SK-N-SH treated with all-trans-retinoic acid at 6 μM for 48 hours (cell line): ENCODE measurements around the gene CDC42BPB.

Experiments used
- ARNTL ChIP-seq: fragments of 450-650 bp; formaldehyde crosslinking; IDR thresholded peaks from 2 replicates; pipeline ENCODE4 v1.5.0; 2020; ENCODE audit warnings: low read depth, mild to moderate bottlenecking, moderate library complexity, borderline replicate concordance
- BACH2 ChIP-seq: fragments of 250-450 bp; sonication (Bioruptor Pico); IDR thresholded peaks from 2 replicates; pipeline ENCODE4 v1.9.0; 2021; ENCODE audit warnings: mild to moderate bottlenecking, borderline replicate concordance
- ESRRG ChIP-seq: fragments of 250-450 bp; sonication (Bioruptor Pico); IDR thresholded peaks from 2 replicates; pipeline ENCODE4 v1.6.1; 2021; ENCODE audit warnings: mild to moderate bottlenecking
- OSR1 ChIP-seq: fragments of 250-450 bp; sonication (Bioruptor Pico); IDR thresholded peaks from 2 replicates; pipeline ENCODE4 v1.8.0; 2022; ENCODE audit warnings: moderate library complexity, mild to moderate bottlenecking, inconsistent platforms
- TCF4 ChIP-seq: fragments of 250-450 bp; sonication (Bioruptor Pico); IDR thresholded peaks from 2 replicates; pipeline ENCODE4 v1.8.0; 2021; ENCODE audit warnings: mild to moderate bottlenecking, moderate library complexity, borderline replicate concordance
- TOX ChIP-seq: fragments of 250-450 bp; sonication (Bioruptor Pico); IDR thresholded peaks from 2 replicates; pipeline ENCODE4 v1.8.0; 2021; ENCODE audit warnings: mild to moderate bottlenecking, moderate library complexity, borderline replicate concordance
- ZC3H10 ChIP-seq: fragments of 250-450 bp; sonication (Bioruptor Pico); IDR thresholded peaks from 2 replicates; pipeline ENCODE4 v1.5.1; 2021; ENCODE audit warnings: mild to moderate bottlenecking, moderate library complexity
- ZFP3 ChIP-seq: fragments of 250-450 bp; sonication (Bioruptor Pico); IDR thresholded peaks from 2 replicates; pipeline ENCODE4 v1.5.0; 2020; ENCODE audit warnings: mild to moderate bottlenecking, moderate library complexity
- ZNF70 ChIP-seq: fragments of 450-650 bp; formaldehyde crosslinking; IDR thresholded peaks from 2 replicates; pipeline ENCODE4 v1.5.0; 2020; ENCODE audit warnings: mild to moderate bottlenecking, moderate library complexity
- ZNF8 ChIP-seq: fragments of 450-650 bp; formaldehyde crosslinking; IDR thresholded peaks from 2 replicates; pipeline ENCODE4 v1.5.0; 2020; ENCODE audit warnings: mild to moderate bottlenecking, moderate library complexity
- TF ChIP-seq, protein P1 (sequence below): fragments of 250-450 bp; sonication (Bioruptor Pico); IDR thresholded peaks from 2 replicates; pipeline ENCODE4 v1.5.1; 2021; ENCODE audit warnings: mild to moderate bottlenecking, moderate library complexity
- TF ChIP-seq, protein P2 (sequence below): fragments of 250-450 bp; sonication (Bioruptor Pico); IDR thresholded peaks from 2 replicates; pipeline ENCODE4 v1.5.1; 2020; ENCODE audit warnings: low read depth, mild to moderate bottlenecking, moderate library complexity
- TF ChIP-seq, protein P3 (sequence below): fragments of 250-450 bp; sonication (Bioruptor Pico); IDR thresholded peaks from 2 replicates; pipeline ENCODE4 v1.8.0; 2020; ENCODE audit warnings: mild to moderate bottlenecking, moderate library complexity, borderline replicate concordance
- TF ChIP-seq, protein P4 (sequence below): fragments of 250-450 bp; sonication (Bioruptor Pico); IDR thresholded peaks from 2 replicates; pipeline ENCODE4 v1.8.0; 2021; ENCODE audit warnings: low read depth, mild to moderate bottlenecking, moderate library complexity, borderline replicate concordance

DNA sequence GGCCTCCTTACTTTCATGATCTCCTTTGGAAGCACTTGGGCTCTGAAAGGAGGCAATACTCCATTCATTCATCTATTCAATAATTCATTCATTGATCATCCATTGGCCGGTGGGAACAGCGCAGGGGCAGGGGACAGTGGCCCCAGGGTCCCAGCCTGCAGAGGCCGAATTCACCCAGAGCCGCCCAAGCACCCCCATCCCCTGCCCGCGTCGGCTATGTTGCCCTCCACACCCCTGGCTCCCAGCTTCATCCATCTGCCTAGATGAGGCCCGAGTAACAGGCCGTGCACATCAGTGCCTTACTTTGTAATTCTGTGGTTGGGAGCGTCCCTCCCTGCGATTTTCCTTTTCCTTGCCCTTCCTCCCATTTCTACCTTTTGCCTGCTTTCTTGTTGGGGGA is 131.7 kb downstream of the CDC42BPB start:
- TF ChIP-seq ZFP3 (CRISPR knock-in tag) (no peak), ESRRG (CRISPR knock-in tag) (no peak), OSR1 (CRISPR knock-in tag) (no peak), ZNF8 (CRISPR knock-in tag) (no peak), ARNTL (CRISPR knock-in tag) (no peak), ZNF70 (no peak), BACH2 (CRISPR knock-in tag) (no peak), TOX (CRISPR knock-in tag) (no peak), TCF4 (CRISPR knock-in tag) (no peak), ZC3H10 (CRISPR knock-in tag) (no peak)
- TF ChIP-seq, protein P1, sequence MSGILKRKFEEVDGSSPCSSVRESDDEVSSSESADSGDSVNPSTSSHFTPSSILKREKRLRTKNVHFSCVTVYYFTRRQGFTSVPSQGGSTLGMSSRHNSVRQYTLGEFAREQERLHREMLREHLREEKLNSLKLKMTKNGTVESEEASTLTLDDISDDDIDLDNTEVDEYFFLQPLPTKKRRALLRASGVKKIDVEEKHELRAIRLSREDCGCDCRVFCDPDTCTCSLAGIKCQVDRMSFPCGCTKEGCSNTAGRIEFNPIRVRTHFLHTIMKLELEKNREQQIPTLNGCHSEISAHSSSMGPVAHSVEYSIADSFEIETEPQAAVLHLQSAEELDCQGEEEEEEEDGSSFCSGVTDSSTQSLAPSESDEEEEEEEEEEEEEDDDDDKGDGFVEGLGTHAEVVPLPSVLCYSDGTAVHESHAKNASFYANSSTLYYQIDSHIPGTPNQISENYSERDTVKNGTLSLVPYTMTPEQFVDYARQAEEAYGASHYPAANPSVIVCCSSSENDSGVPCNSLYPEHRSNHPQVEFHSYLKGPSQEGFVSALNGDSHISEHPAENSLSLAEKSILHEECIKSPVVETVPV (CRISPR knock-in tag): no peak
- TF ChIP-seq, protein P2, sequence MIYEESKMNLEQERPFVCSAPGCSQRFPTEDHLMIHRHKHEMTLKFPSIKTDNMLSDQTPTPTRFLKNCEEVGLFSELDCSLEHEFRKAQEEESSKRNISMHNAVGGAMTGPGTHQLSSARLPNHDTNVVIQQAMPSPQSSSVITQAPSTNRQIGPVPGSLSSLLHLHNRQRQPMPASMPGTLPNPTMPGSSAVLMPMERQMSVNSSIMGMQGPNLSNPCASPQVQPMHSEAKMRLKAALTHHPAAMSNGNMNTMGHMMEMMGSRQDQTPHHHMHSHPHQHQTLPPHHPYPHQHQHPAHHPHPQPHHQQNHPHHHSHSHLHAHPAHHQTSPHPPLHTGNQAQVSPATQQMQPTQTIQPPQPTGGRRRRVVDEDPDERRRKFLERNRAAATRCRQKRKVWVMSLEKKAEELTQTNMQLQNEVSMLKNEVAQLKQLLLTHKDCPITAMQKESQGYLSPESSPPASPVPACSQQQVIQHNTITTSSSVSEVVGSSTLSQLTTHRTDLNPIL (CRISPR knock-in tag): no peak
- TF ChIP-seq, protein P3, sequence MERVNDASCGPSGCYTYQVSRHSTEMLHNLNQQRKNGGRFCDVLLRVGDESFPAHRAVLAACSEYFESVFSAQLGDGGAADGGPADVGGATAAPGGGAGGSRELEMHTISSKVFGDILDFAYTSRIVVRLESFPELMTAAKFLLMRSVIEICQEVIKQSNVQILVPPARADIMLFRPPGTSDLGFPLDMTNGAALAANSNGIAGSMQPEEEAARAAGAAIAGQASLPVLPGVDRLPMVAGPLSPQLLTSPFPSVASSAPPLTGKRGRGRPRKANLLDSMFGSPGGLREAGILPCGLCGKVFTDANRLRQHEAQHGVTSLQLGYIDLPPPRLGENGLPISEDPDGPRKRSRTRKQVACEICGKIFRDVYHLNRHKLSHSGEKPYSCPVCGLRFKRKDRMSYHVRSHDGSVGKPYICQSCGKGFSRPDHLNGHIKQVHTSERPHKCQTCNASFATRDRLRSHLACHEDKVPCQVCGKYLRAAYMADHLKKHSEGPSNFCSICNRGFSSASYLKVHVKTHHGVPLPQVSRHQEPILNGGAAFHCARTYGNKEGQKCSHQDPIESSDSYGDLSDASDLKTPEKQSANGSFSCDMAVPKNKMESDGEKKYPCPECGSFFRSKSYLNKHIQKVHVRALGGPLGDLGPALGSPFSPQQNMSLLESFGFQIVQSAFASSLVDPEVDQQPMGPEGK: no peak
- TF ChIP-seq, protein P4, sequence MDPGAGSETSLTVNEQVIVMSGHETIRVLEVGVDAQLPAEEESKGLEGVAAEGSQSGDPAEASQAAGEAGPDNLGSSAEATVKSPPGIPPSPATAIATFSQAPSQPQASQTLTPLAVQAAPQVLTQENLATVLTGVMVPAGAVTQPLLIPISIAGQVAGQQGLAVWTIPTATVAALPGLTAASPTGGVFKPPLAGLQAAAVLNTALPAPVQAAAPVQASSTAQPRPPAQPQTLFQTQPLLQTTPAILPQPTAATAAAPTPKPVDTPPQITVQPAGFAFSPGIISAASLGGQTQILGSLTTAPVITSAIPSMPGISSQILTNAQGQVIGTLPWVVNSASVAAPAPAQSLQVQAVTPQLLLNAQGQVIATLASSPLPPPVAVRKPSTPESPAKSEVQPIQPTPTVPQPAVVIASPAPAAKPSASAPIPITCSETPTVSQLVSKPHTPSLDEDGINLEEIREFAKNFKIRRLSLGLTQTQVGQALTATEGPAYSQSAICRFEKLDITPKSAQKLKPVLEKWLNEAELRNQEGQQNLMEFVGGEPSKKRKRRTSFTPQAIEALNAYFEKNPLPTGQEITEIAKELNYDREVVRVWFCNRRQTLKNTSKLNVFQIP (CRISPR knock-in tag): no peak
